Stimulated activated naive CD8-positive, alpha-beta T cell treated with anti-CD3 and anti-CD28 coated beads, Interleukin-15, amount 100 ng/mL, for 72 hours (primary cell): ENCODE results near the gene ATP6V0A1.
A peak's percentile ranks its signal among the peaks of the same experiment; 100 is the strongest.
"Not testable (repeated sequence)": the region's sequence is repeated elsewhere in the genome, so short reads cannot be mapped to it uniquely, and the experiment has no call there.

Source experiments
- ATAC-seq: fragments of 150-1000 bp; cut with Tn5 transposase; 2 replicates; pipeline ENCODE4 v1.10.0; 2021; ENCODE audit warnings: mild to moderate bottlenecking, moderate library complexity
- DNase-seq, 2 donors: peaks; one replicate each; pipeline ENCODE4 v3.0.0; 2021 to 2022
- H3K27ac Mint-ChIP-seq, 2 donors: one replicate each; pipeline ENCODE4 v1.8.0; 2022; ENCODE audit warnings: mild to moderate bottlenecking in 2 of 2, mixed read lengths in 2 of 2, moderate library complexity in 2 of 2
- H3K27me3 Mint-ChIP-seq: one replicate; pipeline ENCODE4 v1.8.0; 2022; ENCODE audit warnings: mixed read lengths
- H3K4me1 Mint-ChIP-seq: one replicate; pipeline ENCODE4 v1.8.0; 2022; ENCODE audit warnings: mild to moderate bottlenecking, mixed read lengths
- H3K4me3 Mint-ChIP-seq, 2 donors: one replicate each; pipeline ENCODE4 v1.8.0; 2022; ENCODE audit warnings: mild to moderate bottlenecking in 2 of 2, mixed read lengths in 2 of 2, moderate library complexity in 1 of 2
- H3K9me3 Mint-ChIP-seq, 2 donors: one replicate each; pipeline ENCODE4 v1.8.0; 2022; ENCODE audit warnings: mixed read lengths in 2 of 2

ATP6V0A1 gene

GRCh38 chr17:42535155-42536047, 76.7 kb downstream of the ATP6V0A1 start:
- Mint-ChIP-seq H3K4me1 (peaks cover 59% of the 10 kb centered on the region), H3K27ac (peak overlapping the region; percentile 8 to 88), H3K9me3 (no peaks in the 10 kb centered on the region), H3K4me3 (peak overlapping the region; percentile 66 to 92), H3K27me3 (peaks cover 9% of the 10 kb centered on the region)
- DNase-seq (no peak), ATAC-seq (peak; percentile 26)

GRCh38 chr17:42536048-42536371, 77.3 kb downstream of the ATP6V0A1 start, which contains the start of gene NAGLU:
Gene NAGLU (plus strand): TSS chr17:42536241. CDS start chr17:42536273, 32 bp downstream.
- Mint-ChIP-seq H3K4me1 (peaks cover 59% of the 10 kb centered on the region), H3K9me3 (no peaks in the 10 kb centered on the region), H3K27ac (peak within 1 kb of the TSS; percentile 65 to 90), H3K27me3 (peaks cover 9% of the 10 kb centered on the region), H3K4me3 (peak within 1 kb of the TSS; percentile 92)
- ATAC-seq (peak; percentile 93), DNase-seq (peak; percentile 83 to 88)

- Mint-ChIP-seq H3K4me3 (peak overlapping the region; percentile 90 to 92), H3K27ac (peak overlapping the region; percentile 65 to 90), H3K9me3 (no peaks in the 10 kb centered on the region), H3K27me3 (peaks cover 9% of the 10 kb centered on the region), H3K4me1 (peaks cover 59% of the 10 kb centered on the region)
- ATAC-seq (peak; percentile 78), DNase-seq (peak; percentile 66 to 78)
Observed at GRCh38 chr17:42536372-42537155, 77.9 kb downstream of the ATP6V0A1 start.

GRCh38 chr17:42537156-42537805, 78.6 kb downstream of the ATP6V0A1 start:
- H3K9me3 Mint-ChIP-seq: no peaks in the 10 kb centered on the region
- H3K27ac Mint-ChIP-seq: no peak overlapping the region
- no peak for ATAC-seq
- peaks cover 59% of the 10 kb centered on the region for H3K4me1 Mint-ChIP-seq
- peak overlapping the region; percentile 90 to 92 for H3K4me3 Mint-ChIP-seq
- H3K27me3 Mint-ChIP-seq: peaks cover 9% of the 10 kb centered on the region
- DNase-seq: no peak

- peaks cover 9% of the 10 kb centered on the region for H3K27me3 Mint-ChIP-seq
- no peaks in the 10 kb centered on the region for H3K9me3 Mint-ChIP-seq
- DNase-seq: no peak
- peaks cover 63% of the 10 kb centered on the region for H3K4me1 Mint-ChIP-seq
- H3K27ac Mint-ChIP-seq: no peak overlapping the region
- peak overlapping the region; percentile 70 to 92 for H3K4me3 Mint-ChIP-seq
- no peak for ATAC-seq
Observed at GRCh38 chr17:42537826-42538451, 79.3 kb downstream of the ATP6V0A1 start.

- ATAC-seq (no peak), DNase-seq (no peak)
- Mint-ChIP-seq H3K9me3 (no peaks in the 10 kb centered on the region), H3K27me3 (peaks cover 4% of the 10 kb centered on the region), H3K27ac (no peak overlapping the region), H3K4me1 (peaks cover 68% of the 10 kb centered on the region), H3K4me3 (no peak overlapping the region)
Observed at GRCh38 chr17:42538482-42538881, 79.8 kb downstream of the ATP6V0A1 start.

- Mint-ChIP-seq H3K27ac (peak overlapping the region in 1 of 2 donors; percentile 38), H3K4me3 (peak overlapping the region; percentile 48 to 67), H3K4me1 (peaks cover 65% of the 10 kb centered on the region)
- not testable (repeated sequence) for H3K27me3 Mint-ChIP-seq, H3K9me3 Mint-ChIP-seq, DNase-seq, ATAC-seq
Observed at GRCh38 chr17:42540558-42540957, 81.9 kb downstream of the ATP6V0A1 start.

GRCh38 chr17:42541041-42541833, 82.6 kb downstream of the ATP6V0A1 start:
- no peaks in the 10 kb centered on the region for H3K27me3 Mint-ChIP-seq
- peak in 1 of 2 donors; percentile 56 for DNase-seq
- peak overlapping the region; percentile 48 to 67 for H3K4me3 Mint-ChIP-seq
- H3K27ac Mint-ChIP-seq: peak overlapping the region in 1 of 2 donors; percentile 90
- H3K4me1 Mint-ChIP-seq: peaks cover 61% of the 10 kb centered on the region
- peak; percentile 74 for ATAC-seq
- no peaks in the 10 kb centered on the region for H3K9me3 Mint-ChIP-seq

GRCh38 chr17:42543190-42544079, 84.8 kb downstream of the ATP6V0A1 start:
- ATAC-seq: no peak

GRCh38 chr17:42544874-42545283, 86.2 kb downstream of the ATP6V0A1 start:
- no peaks in the 10 kb centered on the region for H3K27me3 Mint-ChIP-seq
- no peaks in the 10 kb centered on the region for H3K9me3 Mint-ChIP-seq

More at GRCh38 chr17:42543190-42544079, 84.8 kb downstream of the ATP6V0A1 start:
- H3K27ac Mint-ChIP-seq: peak overlapping the region in 1 of 2 donors; percentile 27
- no peak overlapping the region for H3K4me3 Mint-ChIP-seq
- no peaks in the 10 kb centered on the region for H3K9me3 Mint-ChIP-seq
- H3K27me3 Mint-ChIP-seq: no peaks in the 10 kb centered on the region
- DNase-seq: no peak
- H3K4me1 Mint-ChIP-seq: peaks cover 45% of the 10 kb centered on the region

GRCh38 chr17:42545755-42546505, 87.3 kb downstream of the ATP6V0A1 start:
- peaks cover 35% of the 10 kb centered on the region for H3K4me1 Mint-ChIP-seq
- not testable (repeated sequence) for H3K9me3 Mint-ChIP-seq

More at GRCh38 chr17:42544874-42545283, 86.2 kb downstream of the ATP6V0A1 start:
- no peak overlapping the region for H3K4me3 Mint-ChIP-seq
- no peak for ATAC-seq
- H3K4me1 Mint-ChIP-seq: peaks cover 45% of the 10 kb centered on the region
- no peak overlapping the region for H3K27ac Mint-ChIP-seq
- no peak for DNase-seq

GRCh38 chr17:42547001-42547461, 88.4 kb downstream of the ATP6V0A1 start:
- no peak for DNase-seq
- H3K27me3 Mint-ChIP-seq: no peaks in the 10 kb centered on the region
- peak overlapping the region in 1 of 2 donors; percentile 32 for H3K4me3 Mint-ChIP-seq
- H3K4me1 Mint-ChIP-seq: peaks cover 25% of the 10 kb centered on the region
- H3K27ac Mint-ChIP-seq: no peak overlapping the region
- H3K9me3 Mint-ChIP-seq: no peaks in the 10 kb centered on the region
- no peak for ATAC-seq

More at GRCh38 chr17:42545755-42546505, 87.3 kb downstream of the ATP6V0A1 start:
- not testable (repeated sequence) for H3K27me3 Mint-ChIP-seq, DNase-seq, ATAC-seq, H3K27ac Mint-ChIP-seq, H3K4me3 Mint-ChIP-seq

GRCh38 chr17:42547698-42548069, 89.0 kb downstream of the ATP6V0A1 start:
- DNase-seq (no peak), ATAC-seq (no peak)
- Mint-ChIP-seq H3K4me1 (peaks cover 30% of the 10 kb centered on the region), H3K4me3 (peak overlapping the region in 1 of 2 donors; percentile 48), H3K9me3 (no peaks in the 10 kb centered on the region), H3K27me3 (no peaks in the 10 kb centered on the region), H3K27ac (peak overlapping the region in 1 of 2 donors; percentile 81)
